RWPE1 (cell line): ENCODE results near the gene YPEL2.

Source experiments
- CTCF ChIA-PET: fragments of 350-600 bp; sonication (Branson Sonifier 250); formaldehyde crosslinking; extraction: SDS; loops from one replicate; lab custom pipeline; 2021; lab: Yijun Ruan, JAX
- POLR2A ChIA-PET: fragments of 400-600 bp; formaldehyde crosslinking; extraction: SDS; loops from one replicate; lab custom pipeline; 2020; ENCODE audit warnings: antibody characterized with exemption; ENCODE audit not compliant: low non-redundant PET; lab: Yijun Ruan, JAX
- DNase-seq: peaks from one replicate; pipeline ENCODE4 v3.0.0; 2012; ENCODE audit warnings: low spot score
- H3K27ac ChIP-seq: fragments of 450-650 bp; 2 replicates; pipeline ENCODE4 v1.5.1; 2017
- CTCF ChIP-seq: fragments of 450-650 bp; conservative IDR thresholded peaks from 2 replicates; pipeline ENCODE4 v1.5.1; 2017; ENCODE audit warnings: low read depth, mild to moderate bottlenecking

YPEL2 gene

GRCh38 chr17:59333836-59334235 is 2.4 kb downstream of the YPEL2 start:
- DNase-seq: no peak
- ChIA-PET POLR2A (no interaction called here), CTCF (interaction anchor here (0.7 to 1.0 kb wide), 2 partner anchors 82 to 109 kb away, joined by 3 to 6 read pairs; no protein-coding TSS in a partner anchor)
- H3K27ac ChIP-seq: no peak overlapping the region
- TF ChIP-seq CTCF: no peak

- POLR2A ChIA-PET: no interaction called here
- TF ChIP-seq CTCF: no peak
- no peak overlapping the region for H3K27ac ChIP-seq
- CTCF ChIA-PET: no interaction called here
- DNase-seq: no peak
These were observed 4.2 kb downstream of the YPEL2 start for GRCh38 chr17:59335685-59336084.

- ChIA-PET POLR2A (no interaction called here), CTCF (interaction anchor here (0.5 to 1.9 kb wide), 4 partner anchors 8 to 161 kb away, joined by 4 to 6 read pairs (median 4); no protein-coding TSS in a partner anchor)
These were observed 6.4 kb downstream of the YPEL2 start for GRCh38 chr17:59337741-59338299.

GRCh38 chr17:59338498-59338897 is 7.0 kb downstream of the YPEL2 start:
- ChIA-PET POLR2A (no interaction called here), CTCF (interaction anchor here (0.6 to 1.9 kb wide), 2 partner anchors 9 to 69 kb away, joined by 3 to 6 read pairs; no protein-coding TSS in a partner anchor)
- no peak for DNase-seq
- H3K27ac ChIP-seq: no peak overlapping the region
- no peak for TF ChIP-seq CTCF

More at GRCh38 chr17:59337741-59338299, 6.4 kb downstream of the YPEL2 start:
- no peak for DNase-seq
- H3K27ac ChIP-seq: no peak overlapping the region
- TF ChIP-seq CTCF: no peak

GRCh38 chr17:59341922-59342321 is 10.5 kb downstream of the YPEL2 start:
- H3K27ac ChIP-seq: no peak overlapping the region
- no peak for TF ChIP-seq CTCF
- CTCF ChIA-PET: interaction anchor here (0.7 kb wide), 1 partner anchor 1670 kb away, joined by 4 read pairs; no protein-coding TSS in a partner anchor
- POLR2A ChIA-PET: no interaction called here
- DNase-seq: no peak

GRCh38 chr17:59342681-59343131 is 11.3 kb downstream of the YPEL2 start:
- no peak for DNase-seq
- POLR2A ChIA-PET: no interaction called here
- no peak overlapping the region for H3K27ac ChIP-seq
- no peak for TF ChIP-seq CTCF
- CTCF ChIA-PET: no interaction called here
